Trophoblast cell (in vitro differentiated cells and primary cell): ENCODE measurements around the gene DBF4. TPM values are rescaled to one million over a fixed set of nuclear protein-coding genes. Genes with fewer than 3 reads are reported as not detected.
A peak's percentile ranks its signal among the peaks of the same experiment; 100 is the strongest.
"Not testable (repeated sequence)": the region's sequence is repeated elsewhere in the genome, so short reads cannot be mapped to it uniquely, and the experiment has no call there.

Source experiments
- DNase-seq, 2 donors: peaks; one replicate each; pipeline ENCODE4 v3.0.0-alpha.2; 2016
- H2AFZ ChIP-seq: 2 replicates; pipeline ENCODE4 v1.6.1; 2013; ENCODE audit warnings: low read length, moderate library complexity, mild to moderate bottlenecking; ENCODE audit not compliant: insufficient read depth, poor library complexity
- H2AK5ac ChIP-seq: 2 replicates; pipeline ENCODE4 v1.6.1; 2013; ENCODE audit warnings: mild to moderate bottlenecking, low read length
- H2BK120ac ChIP-seq: 2 replicates; pipeline ENCODE4 v1.6.1; 2013; ENCODE audit warnings: low read length, mild to moderate bottlenecking, moderate library complexity; ENCODE audit not compliant: insufficient read depth, poor library complexity
- H2BK12ac ChIP-seq: 2 replicates; pipeline ENCODE4 v1.6.1; 2013; ENCODE audit warnings: mild to moderate bottlenecking, low read length, moderate library complexity
- H2BK5ac ChIP-seq: 2 replicates; pipeline ENCODE4 v1.6.1; 2013; ENCODE audit warnings: low read length, low read depth, moderate library complexity, mild to moderate bottlenecking; ENCODE audit not compliant: poor library complexity
- H3K14ac ChIP-seq: 2 replicates; pipeline ENCODE4 v1.6.1; 2013; ENCODE audit warnings: mild to moderate bottlenecking, low read length
- H3K18ac ChIP-seq: 2 replicates; pipeline ENCODE4 v1.6.1; 2013; ENCODE audit warnings: mild to moderate bottlenecking, low read length
- H3K23ac ChIP-seq: 2 replicates; pipeline ENCODE4 v1.6.1; 2013; ENCODE audit warnings: low read length
- H3K27ac ChIP-seq: 2 replicates; pipeline ENCODE4 v1.5.1; 2013; ENCODE audit warnings: low read depth, mild to moderate bottlenecking, inconsistent platforms, low read length, moderate library complexity
- H3K27me3 ChIP-seq: 2 replicates; pipeline ENCODE4 v1.6.1; 2013; ENCODE audit warnings: inconsistent platforms, mild to moderate bottlenecking, low read length, moderate library complexity; ENCODE audit not compliant: insufficient read depth
- H3K36me3 ChIP-seq, 2 experiments: 1 replicate in 1 of 2; 2 replicates in 1 of 2; pipeline ENCODE4 v1.6.1; 2013; ENCODE audit warnings: low read length in 2 of 2, mild to moderate bottlenecking in 2 of 2, moderate library complexity in 1 of 2; ENCODE audit not compliant: insufficient read depth in 2 of 2, control insufficient read depth in 1 of 2
- H3K4ac ChIP-seq: 2 replicates; pipeline ENCODE4 v1.6.1; 2013; ENCODE audit warnings: low read depth, mild to moderate bottlenecking, low read length, moderate library complexity
- H3K4me1 ChIP-seq, 2 experiments: 1 replicate in 1 of 2; 2 replicates in 1 of 2; pipeline ENCODE4 v1.6.1; 2013; ENCODE audit warnings: low read length in 2 of 2, mild to moderate bottlenecking in 2 of 2, moderate library complexity in 1 of 2; ENCODE audit not compliant: insufficient read depth in 2 of 2, control insufficient read depth in 1 of 2
- H3K4me2 ChIP-seq: 2 replicates; pipeline ENCODE4 v1.6.1; 2013; ENCODE audit warnings: inconsistent platforms, mild to moderate bottlenecking, low read length, moderate library complexity
- H3K4me3 ChIP-seq: 2 replicates; pipeline ENCODE4 v1.5.1; 2013; ENCODE audit warnings: mild to moderate bottlenecking, low read depth, low read length, inconsistent platforms
- H3K79me1 ChIP-seq: one replicate; pipeline ENCODE4 v1.6.1; 2013; ENCODE audit warnings: low read length
- H3K79me2 ChIP-seq: 2 replicates; pipeline ENCODE4 v1.6.1; 2013; ENCODE audit warnings: low read length, mild to moderate bottlenecking; ENCODE audit not compliant: control insufficient read depth, insufficient read depth, poor library complexity
- H3K9ac ChIP-seq: 2 replicates; pipeline ENCODE4 v1.6.1; 2013; ENCODE audit warnings: mild to moderate bottlenecking, low read length
- H3K9me3 ChIP-seq: 2 replicates; pipeline ENCODE4 v1.6.1; 2013; ENCODE audit warnings: low read depth, mild to moderate bottlenecking, control low read depth, inconsistent platforms, low read length; ENCODE audit not compliant: insufficient read depth
- H4K12ac ChIP-seq: 2 replicates; pipeline ENCODE4 v1.6.1; 2013; ENCODE audit warnings: low read depth, mild to moderate bottlenecking, low read length, moderate library complexity
- H4K8ac ChIP-seq: 2 replicates; pipeline ENCODE4 v1.6.1; 2013; ENCODE audit warnings: low read depth, mild to moderate bottlenecking, low read length, moderate library complexity
- H4K91ac ChIP-seq: one replicate; pipeline ENCODE4 v1.6.1; 2013; ENCODE audit warnings: low read depth, mild to moderate bottlenecking, low read length, moderate library complexity
- WGBS: extraction: QIAGEN DNeasy Blood & Tissue Kit; methylation state at CpG from one replicate; pipeline ENCODE4 v1.1.7; 2013; ENCODE audit warnings: missing lambda C conversion rate; ENCODE audit not compliant: insufficient read length, insufficient coverage; ENCODE audit errors: extremely low coverage; 5-methylcytosine and 5-hydroxymethylcytosine counted together
- polyA plus RNA-seq: library from polyadenylated mRNA; stranded (reverse); fragments of 200-250 nt; gene quantifications from 2 replicates; pipeline ENCODE4 v1.2.3, GENCODE V29; 2013

The DBF4 gene, protein sequence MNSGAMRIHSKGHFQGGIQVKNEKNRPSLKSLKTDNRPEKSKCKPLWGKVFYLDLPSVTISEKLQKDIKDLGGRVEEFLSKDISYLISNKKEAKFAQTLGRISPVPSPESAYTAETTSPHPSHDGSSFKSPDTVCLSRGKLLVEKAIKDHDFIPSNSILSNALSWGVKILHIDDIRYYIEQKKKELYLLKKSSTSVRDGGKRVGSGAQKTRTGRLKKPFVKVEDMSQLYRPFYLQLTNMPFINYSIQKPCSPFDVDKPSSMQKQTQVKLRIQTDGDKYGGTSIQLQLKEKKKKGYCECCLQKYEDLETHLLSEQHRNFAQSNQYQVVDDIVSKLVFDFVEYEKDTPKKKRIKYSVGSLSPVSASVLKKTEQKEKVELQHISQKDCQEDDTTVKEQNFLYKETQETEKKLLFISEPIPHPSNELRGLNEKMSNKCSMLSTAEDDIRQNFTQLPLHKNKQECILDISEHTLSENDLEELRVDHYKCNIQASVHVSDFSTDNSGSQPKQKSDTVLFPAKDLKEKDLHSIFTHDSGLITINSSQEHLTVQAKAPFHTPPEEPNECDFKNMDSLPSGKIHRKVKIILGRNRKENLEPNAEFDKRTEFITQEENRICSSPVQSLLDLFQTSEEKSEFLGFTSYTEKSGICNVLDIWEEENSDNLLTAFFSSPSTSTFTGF
- 16.5 and 19.3 TPM in 2 replicates for polyA plus RNA-seq

DNA sequence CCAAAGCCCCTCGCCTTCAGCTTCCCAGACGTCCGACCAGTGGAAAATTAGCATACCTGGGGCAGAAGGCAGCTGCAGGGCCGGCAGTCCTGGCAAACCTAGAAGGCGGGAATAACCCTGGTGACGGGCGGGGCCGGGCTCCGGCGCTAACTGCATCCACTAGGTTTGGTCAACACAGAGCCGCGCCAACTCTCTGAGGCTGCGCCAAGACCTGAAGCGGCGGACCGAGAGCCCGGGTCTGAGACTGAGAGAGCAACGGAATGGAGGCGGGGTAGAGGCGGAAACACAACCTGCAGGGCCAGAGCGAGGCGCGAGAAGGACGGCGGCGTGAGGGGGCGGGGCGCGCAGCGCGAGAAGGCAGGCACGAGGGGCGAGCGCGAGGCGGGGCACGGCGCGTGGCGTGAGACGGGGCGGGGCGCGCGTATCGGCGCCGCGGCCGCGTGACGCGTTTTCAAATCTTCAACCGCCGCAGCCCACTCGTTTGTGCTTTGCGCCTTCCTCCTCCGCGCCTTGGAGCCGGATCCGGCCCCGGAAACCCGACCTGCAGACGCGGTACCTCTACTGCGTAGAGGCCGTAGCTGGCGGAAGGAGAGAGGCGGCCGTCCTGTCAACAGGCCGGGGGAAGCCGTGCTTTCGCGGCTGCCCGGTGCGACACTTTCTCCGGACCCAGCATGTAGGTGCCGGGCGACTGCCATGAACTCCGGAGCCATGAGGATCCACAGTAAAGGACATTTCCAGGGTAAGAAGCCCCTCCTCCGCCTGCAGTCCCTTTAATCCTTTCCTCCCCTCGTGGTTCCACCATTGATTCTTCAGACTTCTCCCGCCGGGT is at the start of gene DBF4, which contains the start of gene SLC25A40:
TSS of gene DBF4 (plus strand) at position 454 of the 829 bp plus-strand sequence. CDS start at position 694, 240 bp downstream.
TSS of gene SLC25A40 (minus strand) at position 321 of the 829 bp plus-strand sequence. CDS start 17,633 bp downstream, outside the sequence.
- peak within 1 kb of the TSS; percentile 88 for H3K14ac ChIP-seq
- H3K4me2 ChIP-seq = peak within 1 kb of the TSS; percentile 70
- peak within 1 kb of the TSS; percentile 82 for H3K4me3 ChIP-seq
- peak within 1 kb of the TSS; percentile 70 for H3K4ac ChIP-seq
- peak within 1 kb of the TSS; percentile 94 for H2BK120ac ChIP-seq
- H2BK12ac ChIP-seq = peak within 1 kb of the TSS; percentile 85
- H3K18ac ChIP-seq = peak within 1 kb of the TSS; percentile 93
- peak within 1 kb of the TSS; percentile 88 for H4K12ac ChIP-seq
- no peaks in the 10 kb centered on the region for H3K9me3 ChIP-seq
- H3K79me2 ChIP-seq = peaks cover 10% of the 10 kb centered on the region
- peak within 1 kb of the TSS; percentile 91 for H3K9ac ChIP-seq
- H2BK5ac ChIP-seq = peak within 1 kb of the TSS; percentile 96
- H3K4me1 ChIP-seq = no peaks in the 10 kb centered on the region
- H3K27ac ChIP-seq = peak within 1 kb of the TSS; percentile 97
- H4K91ac ChIP-seq = peak within 1 kb of the TSS; percentile 76
- H2AFZ ChIP-seq = peak within 1 kb of the TSS; percentile 99
- H3K23ac ChIP-seq = no peak within 1 kb of the TSS
- H3K36me3 ChIP-seq = peaks cover 0 to 3% of the 10 kb centered on the region in 2 experiments
- no CpG with 5 or more reads among the region's 84 CpGs for WGBS
- no peak within 1 kb of the TSS for H2AK5ac ChIP-seq
- H4K8ac ChIP-seq = peak within 1 kb of the TSS; percentile 93
- peak; percentile 97 for DNase-seq
- no peaks in the 10 kb centered on the region for H3K27me3 ChIP-seq
- H3K79me1 ChIP-seq = peaks cover 12% of the 10 kb centered on the region

- H3K9me3 ChIP-seq, DNase-seq, H3K4me3 ChIP-seq, H3K79me2 ChIP-seq, H3K9ac ChIP-seq, H3K79me1 ChIP-seq, H2BK120ac ChIP-seq, H3K4ac ChIP-seq, H2AK5ac ChIP-seq, H3K27me3 ChIP-seq, H2AFZ ChIP-seq, H3K18ac ChIP-seq, H3K36me3 ChIP-seq, H3K4me1 ChIP-seq, H4K91ac ChIP-seq, H2BK12ac ChIP-seq, H2BK5ac ChIP-seq, H3K4me2 ChIP-seq, H3K14ac ChIP-seq, H3K23ac ChIP-seq, H4K12ac ChIP-seq, H4K8ac ChIP-seq, H3K27ac ChIP-seq: not testable (repeated sequence)
- no CpG with 5 or more reads among the region's 1 CpG for WGBS
Measured at GRCh38 chr7:87828383-87828782, 47.9 kb upstream of the DBF4 start.

GRCh38 chr7:87831097-87831496 is 45.2 kb upstream of the DBF4 start:
- Histone ChIP-seq H3K27ac (no peak overlapping the region), H3K23ac (no peak overlapping the region), H3K9me3 (no peaks in the 10 kb centered on the region), H3K36me3 (no peaks in the 10 kb centered on the region), H3K14ac (no peak overlapping the region), H2BK120ac (no peak overlapping the region), H3K4me3 (no peak overlapping the region), H3K79me1 (no peaks in the 10 kb centered on the region), H3K18ac (no peak overlapping the region), H3K4me1 (no peaks in the 10 kb centered on the region), H2AFZ (no peak overlapping the region), H4K91ac (no peak overlapping the region), H2BK5ac (no peak overlapping the region), H4K8ac (no peak overlapping the region), H2AK5ac (no peak overlapping the region), H3K4me2 (no peak overlapping the region), H2BK12ac (no peak overlapping the region), H3K27me3 (no peaks in the 10 kb centered on the region), H3K9ac (no peak overlapping the region), H3K79me2 (no peaks in the 10 kb centered on the region), H3K4ac (no peak overlapping the region), H4K12ac (no peak overlapping the region)
- no peak for DNase-seq
- WGBS = no CpG with 5 or more reads among the region's 1 CpG

GRCh38 chr7:87833130-87833529 is 43.2 kb upstream of the DBF4 start:
- H2BK120ac ChIP-seq = no peak overlapping the region
- no peak overlapping the region for H3K18ac ChIP-seq
- H2BK12ac ChIP-seq = no peak overlapping the region
- no peak for DNase-seq
- H3K27ac ChIP-seq = no peak overlapping the region
- no peak overlapping the region for H2BK5ac ChIP-seq
- no CpG with 5 or more reads among the region's 1 CpG for WGBS
- no peak overlapping the region for H4K91ac ChIP-seq
- H3K4ac ChIP-seq = no peak overlapping the region
- H3K4me1 ChIP-seq = no peaks in the 10 kb centered on the region
- no peak overlapping the region for H2AFZ ChIP-seq
- H3K14ac ChIP-seq = no peak overlapping the region
- H3K4me2 ChIP-seq = no peak overlapping the region
- H3K79me2 ChIP-seq = no peaks in the 10 kb centered on the region
- H2AK5ac ChIP-seq = no peak overlapping the region
- H4K8ac ChIP-seq = no peak overlapping the region
- H3K23ac ChIP-seq = no peak overlapping the region
- no peaks in the 10 kb centered on the region for H3K36me3 ChIP-seq
- no peak overlapping the region for H3K4me3 ChIP-seq
- no peak overlapping the region for H3K9ac ChIP-seq
- no peaks in the 10 kb centered on the region for H3K79me1 ChIP-seq
- no peaks in the 10 kb centered on the region for H3K27me3 ChIP-seq
- H4K12ac ChIP-seq = no peak overlapping the region
- H3K9me3 ChIP-seq = no peaks in the 10 kb centered on the region
